ENCODE results near the gene CRHR2.
"Not testable (repeated sequence)": the region's sequence is repeated elsewhere in the genome, so short reads cannot be mapped to it uniquely, and the experiment has no call there.

Gene CRHR2

DNA sequence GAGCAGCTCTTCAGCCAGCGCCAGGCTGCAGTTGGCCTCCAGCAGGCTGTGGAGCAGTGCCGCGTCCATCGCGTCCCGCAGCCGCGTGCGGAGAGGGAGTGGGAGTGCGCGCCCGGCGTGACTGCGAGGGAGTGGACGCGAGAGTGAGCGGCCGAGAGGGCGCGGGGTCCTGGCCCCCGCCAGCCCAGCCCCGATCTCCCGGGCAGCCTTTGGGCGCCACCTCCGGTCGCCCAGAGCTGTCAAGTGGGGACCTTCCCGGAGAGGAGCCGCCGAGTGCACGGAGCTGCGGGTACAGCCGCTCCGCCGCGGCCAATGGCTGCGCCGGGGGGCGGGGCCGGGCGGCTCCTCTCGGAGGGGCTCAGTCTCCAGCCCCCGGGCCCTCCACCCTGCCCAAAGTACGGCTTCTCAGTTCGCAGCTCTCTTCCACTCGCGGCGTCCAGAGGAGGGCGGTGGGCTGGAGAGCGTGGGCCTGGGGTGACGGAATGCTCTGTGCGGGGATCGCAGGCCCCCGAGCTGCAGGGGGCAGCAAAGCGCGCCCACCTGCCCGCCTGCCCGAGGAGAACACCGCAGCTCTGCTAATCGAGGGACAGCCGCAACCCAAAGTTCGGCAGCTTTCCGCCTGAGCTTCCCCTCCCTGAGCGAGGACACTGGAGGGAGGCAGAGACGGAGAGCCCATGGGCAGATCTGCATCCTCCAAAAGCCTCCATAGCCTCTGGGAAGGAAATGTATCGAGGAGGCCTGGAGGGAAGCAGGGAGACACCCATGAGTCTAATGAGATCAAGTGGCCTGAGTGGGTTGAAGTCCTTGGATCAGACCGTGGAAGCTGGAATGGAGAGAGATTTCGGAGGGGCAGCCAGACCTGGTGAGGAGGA, at the start of gene CRHR2:
TSS of gene CRHR2 (minus strand) at position 245 of the 872 bp plus-strand sequence. CDS start at position 69, 176 bp downstream.
- peak; percentile 67 for DNase-seq (ENCODE audit: low read depth, low spot score)

- DNase-seq (ENCODE audit: low read depth, low spot score), result no peak
Observed at GRCh38 chr7:30731581-30731980, 49.3 kb upstream of the CRHR2 start.

GRCh38 chr7:30730996-30731395, 48.7 kb upstream of the CRHR2 start:
- no peak for DNase-seq (ENCODE audit: low read depth, low spot score)

- no peak for DNase-seq (ENCODE audit: low read depth, low spot score)
Observed at GRCh38 chr7:30730097-30730496, 47.8 kb upstream of the CRHR2 start.

DNA sequence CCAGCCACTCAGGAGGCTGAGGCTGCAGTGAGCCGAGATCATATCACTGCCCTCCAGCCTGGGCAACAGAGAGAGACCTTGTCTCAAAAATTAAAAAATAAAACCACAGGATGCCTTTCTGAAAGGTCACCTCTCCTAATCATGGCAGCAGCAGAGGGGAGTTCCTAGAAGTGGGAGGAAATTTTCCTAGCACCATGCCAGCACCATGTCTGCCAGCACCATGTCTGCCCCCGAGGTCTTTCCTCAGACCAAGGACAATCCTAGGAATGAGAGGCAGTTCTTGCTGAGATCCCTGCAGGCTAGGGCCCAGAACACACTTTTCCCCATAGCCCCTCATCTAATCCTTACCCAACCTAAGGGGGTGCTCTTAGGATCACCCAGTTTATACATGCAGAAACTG, 47.4 kb upstream of the CRHR2 start:
- DNase-seq (ENCODE audit: low read depth, low spot score), result no peak

GRCh38 chr7:30728591-30729100, 46.4 kb upstream of the CRHR2 start:
- no peak for DNase-seq (ENCODE audit: low read depth, low spot score)

DNA sequence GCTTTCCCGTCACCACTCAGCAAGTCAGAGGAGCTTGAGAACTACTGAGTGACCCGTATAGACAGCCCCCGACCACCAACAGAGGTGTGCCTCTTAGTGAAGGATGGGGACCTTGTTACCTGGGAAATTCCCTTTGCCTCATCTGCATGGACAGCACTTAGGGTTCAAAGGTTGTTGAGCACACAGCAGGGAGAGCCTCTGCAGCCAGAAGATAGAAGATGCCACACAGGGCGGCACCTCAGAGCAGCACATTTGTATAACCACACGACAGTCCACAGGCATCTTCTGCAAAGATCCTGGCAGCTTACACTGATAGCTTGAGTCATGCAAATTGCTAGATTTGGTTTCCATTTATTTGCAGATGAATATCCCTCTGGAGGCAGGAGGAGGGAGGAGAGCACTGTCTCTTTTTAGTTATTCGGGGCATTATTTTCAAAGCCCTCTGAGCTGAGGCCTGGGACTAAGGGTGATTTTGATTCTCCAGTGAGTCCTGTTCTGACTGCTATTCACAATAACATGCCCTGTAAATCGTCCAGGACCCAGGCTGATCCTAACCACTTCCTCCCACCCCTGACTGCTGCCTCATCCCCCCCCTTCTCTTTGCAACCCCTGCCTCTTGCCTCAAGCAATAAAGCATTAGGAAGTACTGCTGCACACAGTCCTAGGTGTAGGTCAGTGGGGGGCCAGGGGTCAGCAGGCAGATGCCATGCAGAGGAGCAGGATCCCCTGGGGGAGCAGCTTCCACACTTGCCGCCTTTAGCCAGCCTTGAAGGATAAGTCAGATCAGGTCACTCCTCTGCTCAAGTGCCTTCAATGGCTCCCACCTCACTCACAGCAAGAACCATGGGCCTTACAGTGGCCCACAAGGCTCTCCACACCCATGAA, 45.0 kb upstream of the CRHR2 start:
- no peak for DNase-seq (ENCODE audit: low read depth, low spot score)

- DNase-seq (ENCODE audit: low read depth, low spot score), result no peak
Observed at GRCh38 chr7:30726296-30727006, 44.2 kb upstream of the CRHR2 start.

GRCh38 chr7:30723776-30724175, 41.5 kb upstream of the CRHR2 start:
- DNase-seq (ENCODE audit: low read depth, low spot score), result no peak

DNA sequence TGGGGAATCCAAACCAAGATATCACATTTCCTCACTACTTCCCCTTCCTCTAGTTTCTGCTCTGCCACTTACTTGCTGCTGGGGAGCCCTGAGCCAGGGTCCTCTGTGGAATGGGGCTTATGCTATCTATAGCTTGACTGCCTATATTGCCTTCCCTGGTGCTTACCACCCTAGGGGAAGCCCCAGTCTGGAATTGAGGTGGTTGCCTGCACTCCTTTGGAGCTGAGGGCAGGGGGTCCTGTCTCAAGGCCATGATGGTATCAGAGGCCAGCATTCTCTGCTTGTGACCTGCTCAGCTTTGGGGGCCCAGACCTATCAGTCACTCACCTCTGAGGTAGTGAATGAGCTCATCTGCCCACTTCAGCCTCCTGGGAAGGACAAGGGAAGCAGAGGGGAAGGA, 40.4 kb upstream of the CRHR2 start:
- no peak for DNase-seq (ENCODE audit: low read depth, low spot score)

DNA sequence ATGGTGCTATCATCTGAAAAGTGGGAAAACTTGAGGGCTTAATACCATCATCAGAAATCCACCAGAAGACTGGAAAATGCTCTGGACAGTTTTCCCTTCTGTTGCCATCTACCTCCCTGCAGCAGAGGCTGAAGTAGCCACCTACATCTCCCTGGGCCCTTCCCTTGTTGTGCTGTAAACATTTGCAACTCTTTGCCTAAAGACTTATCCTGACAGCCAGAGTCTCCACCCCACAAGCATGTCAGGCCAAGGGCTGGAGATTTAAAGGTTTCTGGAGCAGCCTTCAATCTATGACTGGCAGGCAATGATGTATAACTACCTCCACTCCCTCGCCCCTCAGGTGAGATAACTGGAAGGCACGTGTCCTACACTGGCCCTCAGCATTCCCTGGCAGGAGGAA, 39.9 kb upstream of the CRHR2 start:
- DNase-seq (ENCODE audit: low read depth, low spot score), result no peak

DNA sequence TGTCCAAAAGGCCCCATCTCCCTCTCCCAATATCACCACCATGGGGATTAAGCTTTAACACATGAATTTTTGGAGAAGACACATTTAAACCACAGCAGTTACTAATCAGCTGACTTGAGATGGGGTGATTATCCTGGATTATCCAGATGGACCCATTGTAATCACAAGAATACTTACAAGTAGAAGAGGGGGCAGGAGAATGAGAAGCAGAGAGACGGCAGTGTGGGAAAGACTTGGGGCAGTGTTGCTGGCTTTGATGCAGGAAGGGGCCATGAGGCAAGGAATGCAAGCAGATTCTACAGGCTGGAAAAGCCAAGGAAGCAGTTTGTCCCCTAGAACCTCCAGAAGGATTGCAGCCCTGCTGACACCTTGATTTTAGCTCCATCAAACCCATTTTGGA, 39.0 kb upstream of the CRHR2 start:
- DNase-seq (ENCODE audit: low read depth, low spot score), result no peak

DNA sequence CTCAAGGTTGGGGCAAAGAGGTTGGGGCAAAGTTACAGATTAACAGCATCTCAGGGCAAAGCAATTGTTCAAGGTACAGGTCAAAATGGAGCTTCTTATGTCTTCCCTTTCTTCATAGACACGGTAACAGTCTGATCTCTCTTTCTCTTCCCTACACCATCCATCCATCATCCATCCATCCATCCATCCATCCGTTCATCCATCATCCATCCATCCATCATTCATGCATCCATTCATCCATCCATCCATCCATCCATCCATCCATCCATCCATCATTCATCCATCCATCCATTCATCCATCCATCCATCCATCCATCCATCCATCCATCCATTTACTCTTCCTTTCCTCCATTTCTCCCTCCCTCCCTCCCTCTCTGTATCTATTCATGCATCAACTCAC, 37.2 kb upstream of the CRHR2 start:
- not testable (repeated sequence) for DNase-seq (ENCODE audit: low read depth, low spot score)

DNA sequence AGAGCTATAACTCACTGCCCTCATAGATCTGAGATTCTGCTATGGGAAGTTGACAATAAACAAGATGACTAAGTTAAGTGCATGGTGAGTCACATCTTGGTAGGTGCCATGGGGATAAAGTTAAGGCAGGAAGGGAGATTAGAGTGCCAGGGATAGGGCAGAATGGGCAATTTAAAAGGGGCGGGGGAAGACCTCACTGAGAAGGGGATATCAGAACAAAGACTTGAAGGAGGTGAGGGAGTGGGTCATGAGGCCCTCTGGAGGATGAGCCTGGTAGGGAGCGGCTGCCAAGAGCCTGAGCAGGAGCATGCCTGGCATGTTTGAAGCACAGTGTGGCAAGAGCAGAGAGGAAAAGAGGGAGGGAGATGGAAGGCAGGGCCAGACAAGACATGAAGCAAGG, 34.9 kb upstream of the CRHR2 start:
- DNase-seq (ENCODE audit: low read depth, low spot score), result peak; percentile 66

DNA sequence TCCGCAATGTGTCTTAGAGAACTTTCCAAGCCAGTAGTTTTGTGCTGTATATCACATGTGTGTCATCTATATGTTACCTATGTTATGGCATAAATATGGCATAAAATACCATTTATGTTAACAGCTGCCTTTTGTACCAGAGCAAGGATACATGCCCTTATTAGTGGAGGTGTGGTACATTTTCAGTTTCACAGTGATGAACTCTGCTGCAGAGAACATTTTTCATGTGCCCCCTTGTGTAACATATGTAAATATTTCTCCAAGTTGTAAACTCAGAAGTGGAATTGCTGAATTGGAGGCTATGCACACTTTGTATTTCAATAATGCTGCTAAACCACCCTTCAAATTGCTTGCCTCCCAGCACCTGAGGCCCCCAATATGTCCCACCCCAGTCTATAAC, 31.9 kb upstream of the CRHR2 start:
- no peak for DNase-seq (ENCODE audit: low read depth, low spot score)

- DNase-seq (ENCODE audit: low read depth, low spot score), result no peak
Observed at GRCh38 chr7:30713392-30713791, 31.1 kb upstream of the CRHR2 start.

GRCh38 chr7:30710669-30711068, 28.4 kb upstream of the CRHR2 start:
- DNase-seq (ENCODE audit: low read depth, low spot score), result no peak

GRCh38 chr7:30709549-30709948, 27.3 kb upstream of the CRHR2 start:
- DNase-seq (ENCODE audit: low read depth, low spot score), result peak; percentile 39

DNA sequence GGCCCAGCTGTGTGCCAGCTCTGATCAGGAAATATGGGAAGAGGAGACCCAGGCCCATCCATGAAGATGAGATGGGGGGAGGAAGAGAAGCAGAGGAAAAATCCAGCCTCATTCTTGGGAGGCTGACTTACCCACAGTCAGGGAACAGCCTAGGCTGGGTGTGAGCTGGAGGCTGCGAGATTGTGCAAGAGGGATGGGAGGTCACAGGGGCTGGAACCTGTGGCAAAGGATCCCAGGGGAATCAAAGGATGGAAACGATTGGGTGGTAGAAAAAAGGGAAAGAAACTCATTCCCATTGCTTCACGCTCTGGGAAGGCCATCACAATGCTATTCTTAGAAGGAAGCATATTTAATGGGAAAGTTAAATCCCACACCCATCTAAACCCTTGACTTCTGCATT, 26.7 kb upstream of the CRHR2 start:
- DNase-seq (ENCODE audit: low read depth, low spot score), result no peak

DNA sequence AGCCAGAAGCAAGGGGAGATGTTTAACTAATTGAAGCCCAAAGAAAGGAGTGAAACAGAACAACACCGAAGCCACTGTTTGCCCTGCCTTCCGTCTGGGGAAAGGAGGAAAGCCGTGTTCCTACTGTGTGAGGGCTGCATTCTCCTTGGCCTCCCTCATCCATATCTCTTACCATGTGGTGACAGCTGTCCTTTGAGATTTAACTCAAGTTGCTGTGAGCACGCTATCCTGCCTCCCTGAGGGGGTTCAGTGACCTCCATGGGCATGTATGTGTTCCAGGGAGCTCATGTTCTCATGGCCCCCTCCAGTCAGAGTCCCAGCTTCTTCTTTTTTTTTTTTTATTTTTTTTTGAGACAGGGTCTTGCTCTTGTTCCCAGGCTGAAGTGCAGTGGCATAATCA, 26.2 kb upstream of the CRHR2 start:
- DNase-seq (ENCODE audit: low read depth, low spot score), result no peak

- no peak for DNase-seq (ENCODE audit: low read depth, low spot score)
Observed at GRCh38 chr7:30707391-30708357, 25.4 kb upstream of the CRHR2 start.

Measured in ELF-1 (cell line).